AG04449 (cell line): ENCODE results near the gene NAV1.

Experiments
- CTCF ChIA-PET: fragments of 350-600 bp; formaldehyde crosslinking; extraction: SDS; loops from one replicate; lab custom pipeline; 2021; ENCODE audit warnings: antibody characterized with exemption; lab: Yijun Ruan, JAX
- POLR2A ChIA-PET: fragments of 400-600, 350-600 bp; formaldehyde crosslinking; extraction: SDS; loops from one replicate; lab custom pipeline; 2020; ENCODE audit warnings: antibody characterized with exemption, inconsistent platforms; lab: Yijun Ruan, JAX
- DNase-seq: peaks from one replicate; pipeline ENCODE4 v3.0.0-alpha.2; 2010; ENCODE audit warnings: low read depth, low spot score
- H3K4me3 ChIP-seq: 2 replicates; pipeline ENCODE4 v1.5.1; 2011; ENCODE audit warnings: low read depth, mild to moderate bottlenecking, control low read depth, low read length
- TF ChIP-seq, protein P1 (sequence below): IDR thresholded peaks from one replicate; pipeline ENCODE4 v1.5.1; 2011; ENCODE audit warnings: mild to moderate bottlenecking, moderate library complexity, low read length, control low read depth, inconsistent platforms; ENCODE audit not compliant: insufficient read depth; ENCODE audit errors: missing control alignments

NAV1 gene

DNA sequence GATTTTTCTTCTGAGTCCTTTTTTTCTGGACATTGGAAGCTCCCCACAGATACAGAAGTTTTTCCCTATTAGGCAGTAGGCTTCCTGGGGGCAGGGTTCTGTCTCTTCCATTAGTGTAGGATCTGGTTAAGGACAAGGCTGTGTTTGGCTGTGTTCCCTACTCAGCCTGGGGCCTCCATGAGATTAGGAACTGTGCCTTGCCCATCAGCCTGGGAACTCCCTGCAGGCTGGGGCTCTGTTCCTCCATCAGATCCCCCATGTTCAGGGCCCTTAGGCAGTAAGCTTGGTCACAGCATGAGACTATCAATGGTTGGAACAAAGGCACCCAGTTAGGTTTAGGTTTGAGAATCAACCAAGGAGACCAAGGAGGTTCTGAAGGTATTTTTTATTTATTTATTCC lies 22.7 kb downstream of the NAV1 start:
- TF ChIP-seq, protein P1, sequence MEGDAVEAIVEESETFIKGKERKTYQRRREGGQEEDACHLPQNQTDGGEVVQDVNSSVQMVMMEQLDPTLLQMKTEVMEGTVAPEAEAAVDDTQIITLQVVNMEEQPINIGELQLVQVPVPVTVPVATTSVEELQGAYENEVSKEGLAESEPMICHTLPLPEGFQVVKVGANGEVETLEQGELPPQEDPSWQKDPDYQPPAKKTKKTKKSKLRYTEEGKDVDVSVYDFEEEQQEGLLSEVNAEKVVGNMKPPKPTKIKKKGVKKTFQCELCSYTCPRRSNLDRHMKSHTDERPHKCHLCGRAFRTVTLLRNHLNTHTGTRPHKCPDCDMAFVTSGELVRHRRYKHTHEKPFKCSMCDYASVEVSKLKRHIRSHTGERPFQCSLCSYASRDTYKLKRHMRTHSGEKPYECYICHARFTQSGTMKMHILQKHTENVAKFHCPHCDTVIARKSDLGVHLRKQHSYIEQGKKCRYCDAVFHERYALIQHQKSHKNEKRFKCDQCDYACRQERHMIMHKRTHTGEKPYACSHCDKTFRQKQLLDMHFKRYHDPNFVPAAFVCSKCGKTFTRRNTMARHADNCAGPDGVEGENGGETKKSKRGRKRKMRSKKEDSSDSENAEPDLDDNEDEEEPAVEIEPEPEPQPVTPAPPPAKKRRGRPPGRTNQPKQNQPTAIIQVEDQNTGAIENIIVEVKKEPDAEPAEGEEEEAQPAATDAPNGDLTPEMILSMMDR: no peak
- no peak for DNase-seq
- ChIA-PET CTCF (interaction anchor here (0.8 to 13.5 kb wide), 21 partner anchors 11 to 238 kb away, joined by 3 to 421 read pairs (median 7); no protein-coding TSS in a partner anchor), POLR2A (interaction anchor here (0.6 to 3.0 kb wide), 9 partner anchors 9 to 88 kb away, joined by 3 to 26 read pairs (median 9); partner anchors contain the start of gene NAV1)
- H3K4me3 ChIP-seq: no peak overlapping the region

DNA sequence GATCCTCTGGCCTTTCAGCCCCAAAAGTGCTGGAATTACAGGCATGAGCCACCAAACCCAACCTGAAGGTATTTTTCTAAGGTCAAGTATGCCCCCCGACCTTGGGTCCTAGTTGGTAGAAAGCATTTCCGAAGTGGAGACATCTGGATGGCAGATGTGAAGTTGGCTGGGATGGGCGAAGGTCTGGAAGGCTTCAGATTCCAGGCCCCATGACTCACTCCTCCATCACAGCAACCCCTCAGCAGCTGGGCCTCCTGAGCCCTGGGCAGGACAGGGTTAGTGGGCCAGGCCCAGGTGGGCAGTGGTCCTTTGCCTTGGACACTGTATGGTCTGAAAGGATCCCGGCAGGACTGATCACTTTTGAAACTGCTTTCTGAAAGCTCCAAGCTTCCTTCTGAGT lies 23.3 kb downstream of the NAV1 start:
- ChIA-PET POLR2A (interaction anchor here (0.6 to 3.0 kb wide), 13 partner anchors 10 to 158 kb away, joined by 3 to 26 read pairs (median 5); partner anchors contain the start of gene NAV1), CTCF (interaction anchor here (1.1 to 13.5 kb wide), 13 partner anchors 9 to 231 kb away, joined by 3 to 421 read pairs (median 26); no protein-coding TSS in a partner anchor)
- DNase-seq: peak; percentile 77
- no peak overlapping the region for H3K4me3 ChIP-seq
- TF ChIP-seq, protein P1: no peak

DNA sequence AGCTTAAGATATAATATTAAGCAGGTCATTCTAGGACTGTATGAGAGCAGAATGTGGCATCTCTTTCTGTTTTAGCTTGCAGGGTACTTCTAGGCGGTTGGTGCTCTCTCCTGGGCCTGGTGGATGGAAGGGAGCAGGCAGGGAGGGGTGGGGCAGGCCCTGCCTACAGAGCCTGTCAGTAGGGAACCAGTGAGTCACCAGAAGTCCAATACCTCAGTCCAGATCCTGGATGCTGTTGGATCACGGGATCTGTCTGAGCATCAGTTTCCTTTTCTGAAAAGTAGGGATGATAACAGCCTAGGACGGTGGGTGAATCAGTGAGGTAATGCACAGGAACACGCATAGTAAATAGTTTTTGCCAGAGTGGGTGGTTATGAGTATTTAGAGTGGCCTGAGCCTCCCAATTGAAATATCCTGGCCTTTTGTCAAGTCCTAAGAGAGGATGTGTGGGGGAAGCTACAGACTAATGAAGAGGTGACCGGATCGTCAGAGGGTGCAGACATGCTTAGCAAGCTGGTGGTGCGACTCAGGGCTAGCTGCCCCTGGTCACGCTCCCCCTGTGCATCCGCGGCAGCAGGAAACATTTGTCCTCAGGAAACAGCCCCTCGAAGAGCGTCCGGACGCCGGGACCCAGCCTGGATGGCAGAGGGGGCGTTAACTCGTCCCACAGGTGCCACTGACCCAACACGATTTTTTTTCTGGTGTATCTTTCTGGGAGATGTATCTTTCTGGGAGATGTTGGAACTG lies 23.9 kb downstream of the NAV1 start:
- POLR2A ChIA-PET: interaction anchor here (0.6 to 3.0 kb wide), 15 partner anchors 20 to 221 kb away, joined by 3 to 26 read pairs (median 4); partner anchors contain the start of gene NAV1
- TF ChIP-seq, protein P1: no peak
- DNase-seq: peak; percentile 78
- CTCF ChIA-PET: interaction anchor here (0.7 to 13.5 kb wide), 9 partner anchors 8 to 230 kb away, joined by 3 to 421 read pairs (median 7); no protein-coding TSS in a partner anchor
- no peak overlapping the region for H3K4me3 ChIP-seq

DNA sequence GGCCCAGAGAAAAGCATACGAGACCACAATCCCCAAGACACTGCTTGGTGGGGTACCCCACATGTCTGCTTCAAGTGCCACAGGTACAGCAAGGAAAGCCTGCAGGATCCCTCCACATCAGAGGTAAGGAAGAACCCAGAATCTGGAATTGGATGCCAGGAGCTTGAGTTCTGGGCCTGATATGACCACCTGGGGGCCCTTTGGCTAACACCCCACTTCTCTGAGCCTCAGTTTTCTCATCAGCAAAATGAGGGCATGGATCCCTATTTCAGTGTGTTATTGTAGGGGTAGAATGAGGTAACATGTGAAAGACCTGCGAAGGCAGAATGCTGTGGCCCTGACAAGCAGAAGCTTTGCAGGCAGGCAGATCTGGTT lies 24.5 kb downstream of the NAV1 start:
- DNase-seq: no peak
- ChIA-PET POLR2A (interaction anchor here (0.6 to 3.0 kb wide), 10 partner anchors 19 to 220 kb away, joined by 3 to 26 read pairs (median 4); no protein-coding TSS in a partner anchor), CTCF (interaction anchor here (0.7 to 13.5 kb wide), 9 partner anchors 8 to 230 kb away, joined by 3 to 421 read pairs (median 7); no protein-coding TSS in a partner anchor)
- no peak overlapping the region for H3K4me3 ChIP-seq
- TF ChIP-seq, protein P1: no peak

DNA sequence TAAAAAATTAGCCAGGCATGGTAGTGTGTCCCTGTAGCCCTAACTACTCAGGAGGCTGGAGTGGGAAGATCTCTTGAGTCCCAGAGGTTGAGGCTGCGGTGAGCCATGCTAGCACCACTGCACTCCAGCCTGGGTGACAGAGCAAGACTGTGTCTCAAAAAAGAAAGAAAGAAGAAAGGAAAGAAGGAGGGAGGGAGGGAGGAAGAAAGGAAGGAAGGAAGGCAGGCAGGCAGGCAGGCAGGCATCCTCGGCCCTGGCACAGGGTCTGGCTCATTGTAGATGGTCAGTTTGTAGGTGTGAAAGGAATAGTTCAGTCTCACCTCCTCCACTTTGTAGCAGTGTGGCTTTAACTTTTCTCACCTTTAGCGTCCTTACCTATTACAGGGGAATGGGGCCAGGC lies 25.0 kb downstream of the NAV1 start:
- H3K4me3 ChIP-seq: no peak overlapping the region
- DNase-seq: no peak
- POLR2A ChIA-PET: interaction anchor here (2.8 to 3.0 kb wide), 2 partner anchors 21 to 40 kb away, joined by 10 to 26 read pairs; no protein-coding TSS in a partner anchor
- CTCF ChIA-PET: interaction anchor here (1.3 to 13.5 kb wide), 5 partner anchors 32 to 229 kb away, joined by 3 to 421 read pairs (median 105); no protein-coding TSS in a partner anchor
- TF ChIP-seq, protein P1: no peak
